Posterior vena cava (tissue), 2 donors: ENCODE data around the gene KDM4E. TPM values are rescaled to one million over a fixed set of nuclear protein-coding genes. Genes with fewer than 3 reads are reported as not detected.
A peak's percentile ranks its signal among the peaks of the same experiment; 100 is the strongest.
"Not testable (repeated sequence)": the region's sequence is repeated elsewhere in the genome, so short reads cannot be mapped to it uniquely, and the experiment has no call there.

Experiments
- DNase-seq: peaks from one replicate; pipeline ENCODE4 v3.0.0-alpha.2; 2020; ENCODE audit warnings: low spot score
- intact Hi-C, 2 donors: fragments of 100-400 bp; cut with DNase I; formaldehyde crosslinking; loops; one replicate each; pipeline versions ENCODE4 v1.14.1 to v1.14.2; 2022 to 2023
- total RNA-seq, 2 donors: library from RNA; stranded (reverse); fragmentation: NEBNext Ultra II Directional; extraction: Animal tissue kit (Norgen Biotek cat#: 25700); gene quantifications; one replicate each; pipeline ENCODE4 v1.2.1, GENCODE V29; 2021
- donor health status: DM: yes; HTN: yes; CAD: no.
- donor health status: DM: yes; HTN: yes; CAD: no.

Gene KDM4E
- total RNA-seq, 2 donors from 2014 or later = not detected

GRCh38 chr11:95045812-95046211, 20.8 kb downstream of the KDM4E start:
- intact Hi-C loops = no loop called here
- no peak for DNase-seq

- DNase-seq, intact Hi-C loops: not testable (repeated sequence)
Measured at GRCh38 chr11:95049122-95049521, 24.1 kb downstream of the KDM4E start, which contains the start of gene KDM4F. Gene KDM4F (plus strand): TSS chr11:95049422.

GRCh38 chr11:95050595-95051202, 25.6 kb downstream of the KDM4E start:
- intact Hi-C loops = no loop called here

GRCh38 chr11:95054356-95054755, 29.3 kb downstream of the KDM4E start:
- intact Hi-C loops = no loop called here

More at GRCh38 chr11:95050595-95051202, 25.6 kb downstream of the KDM4E start:
- no peak for DNase-seq

GRCh38 chr11:95055283-95055897, 30.3 kb downstream of the KDM4E start:
- intact Hi-C loops = no loop called here
- no peak for DNase-seq

More at GRCh38 chr11:95054356-95054755, 29.3 kb downstream of the KDM4E start:
- no peak for DNase-seq

- DNase-seq = no peak
- intact Hi-C loops = no loop called here
Measured at GRCh38 chr11:95057959-95058358, 32.9 kb downstream of the KDM4E start.

GRCh38 chr11:95058621-95059020, 33.6 kb downstream of the KDM4E start:
- intact Hi-C loops = no loop called here
- no peak for DNase-seq

GRCh38 chr11:95059046-95059445, 34.0 kb downstream of the KDM4E start:
- intact Hi-C loops = no loop called here
- no peak for DNase-seq

- no peak for DNase-seq
- intact Hi-C loops = no loop called here
Measured at GRCh38 chr11:95065336-95065735, 40.3 kb downstream of the KDM4E start.

GRCh38 chr11:95066716-95067038, 41.6 kb downstream of the KDM4E start, which contains the start of gene SRSF8:
Gene SRSF8 (plus strand): TSS chr11:95066919. CDS start chr11:95067227, 308 bp downstream.
- DNase-seq = no peak
- intact Hi-C loops = no loop called here

GRCh38 chr11:95067039-95067840, 42.2 kb downstream of the KDM4E start:
- peak; percentile 96 for DNase-seq
- intact Hi-C loops = no loop called here

GRCh38 chr11:95067841-95068219, 42.8 kb downstream of the KDM4E start:
- intact Hi-C loops = no loop called here
- peak; percentile 82 for DNase-seq

GRCh38 chr11:95068549-95068948, 43.5 kb downstream of the KDM4E start:
- intact Hi-C loops = no loop called here
- peak; percentile 88 for DNase-seq

- DNase-seq = no peak
- intact Hi-C loops = loop anchor here in 1 of 2 donors (5.0 to 10.0 kb wide), 2 partner anchors 77 to 684 kb away; no protein-coding TSS in a partner anchor
Measured at GRCh38 chr11:95070471-95070870, 45.4 kb downstream of the KDM4E start.

- intact Hi-C loops = loop anchor here in 1 of 2 donors (5.0 to 10.0 kb wide), 2 partner anchors 74 to 682 kb away; no protein-coding TSS in a partner anchor
- no peak for DNase-seq
Measured at GRCh38 chr11:95072948-95073347, 47.9 kb downstream of the KDM4E start.

- intact Hi-C loops = loop anchor here in 1 of 2 donors (5.0 to 10.0 kb wide), 2 partner anchors 72 to 680 kb away; no protein-coding TSS in a partner anchor
- DNase-seq = no peak
Measured at GRCh38 chr11:95074792-95075563, 49.9 kb downstream of the KDM4E start.

GRCh38 chr11:95076416-95076815, 51.4 kb downstream of the KDM4E start:
- DNase-seq = no peak
- intact Hi-C loops = loop anchor here in 1 of 2 donors (10.0 kb wide), 1 partner anchor 678 kb away; no protein-coding TSS in a partner anchor

- no peak for DNase-seq
- intact Hi-C loops = loop anchor here in 1 of 2 donors (10.0 kb wide), 1 partner anchor 678 kb away; no protein-coding TSS in a partner anchor
Measured at GRCh38 chr11:95076981-95077380, 51.9 kb downstream of the KDM4E start.
